SK-N-SH (cell line): ENCODE results near the gene COL23A1. TPM values are rescaled to one million over a fixed set of nuclear protein-coding genes. Genes with fewer than 3 reads are reported as not detected.

Experiments
- CTCF ChIA-PET: fragments of 300-600, 350-600 bp; formaldehyde crosslinking; extraction: SDS; loops from one replicate; lab custom pipeline; 2021; lab: Yijun Ruan, JAX
- POLR2A ChIA-PET: fragments of 350-600 bp; sonication (Branson Sonifier 250); formaldehyde crosslinking; extraction: SDS; loops from one replicate; lab custom pipeline; 2020; ENCODE audit warnings: antibody characterized with exemption, inconsistent platforms; lab: Yijun Ruan, JAX
- DNase-seq: peaks from one replicate; pipeline ENCODE4 v3.0.0; 2012
- H2AFZ ChIP-seq: fragments of 200-600 bp; sonication (generic); 2 replicates; pipeline ENCODE4 v1.8.1; 2016; ENCODE audit warnings: antibody characterized with exemption, mild to moderate bottlenecking, low read depth
- H3F3A ChIP-seq: fragments of 200-600 bp; sonication (generic); replicated peaks from 2 replicates; pipeline ENCODE3; 2016; ENCODE audit warnings: antibody characterized with exemption, mild to moderate bottlenecking; ENCODE audit not compliant: insufficient read depth
- H3K27ac ChIP-seq, 2 experiments: fragments of 200-500 bp in 1 of 2; fragments of 200-600 bp in 1 of 2; sonication (Bioruptor generic) in 1 of 2; sonication (generic), shearing (Covaris generic) in 1 of 2; 2 replicates each; pipeline versions ENCODE4 v1.5.1 to v1.6.1; 2014 to 2016; ENCODE audit warnings: low read depth in 2 of 2, inconsistent platforms in 1 of 2, low read length in 1 of 2, mild to moderate bottlenecking in 1 of 2, mixed read lengths in 1 of 2
- H3K27me3 ChIP-seq: fragments of 200-600 bp; sonication (generic), shearing (Covaris generic); 2 replicates; pipeline ENCODE4 v1.6.1; 2016; ENCODE audit warnings: mixed run types; ENCODE audit not compliant: insufficient read depth
- H3K36me3 ChIP-seq, 2 experiments: fragments of 200-500 bp in 1 of 2; fragments of 200-600 bp in 1 of 2; sonication (Bioruptor generic) in 1 of 2; sonication (generic) in 1 of 2; replicated peaks in 1 of 2; 2 replicates each; pipeline versions ENCODE3 to v1.5.1; 2014 to 2016; ENCODE audit warnings: low read length in 1 of 2, mild to moderate bottlenecking in 1 of 2; ENCODE audit not compliant: insufficient read depth in 2 of 2, control insufficient read depth in 1 of 2
- H3K4me1 ChIP-seq, 2 experiments: fragments of 200-500 bp in 1 of 2; fragments of 200-600 bp in 1 of 2; sonication (Bioruptor generic) in 1 of 2; sonication (generic), shearing (Covaris generic) in 1 of 2; 2 replicates each; pipeline versions ENCODE4 v1.5.1 to v1.6.1; 2014 to 2016; ENCODE audit warnings: low read depth in 1 of 2, low read length in 1 of 2, mixed run types in 1 of 2; ENCODE audit not compliant: insufficient read depth in 2 of 2, control insufficient read depth in 1 of 2
- H3K4me2 ChIP-seq: fragments of 200-600 bp; sonication (generic), shearing (Covaris generic); 2 replicates; pipeline ENCODE4 v1.6.1; 2017; ENCODE audit warnings: mixed run types
- H3K4me3 ChIP-seq, 2 experiments: fragments of 200-500 bp in 1 of 2; fragments of 200-600 bp in 1 of 2; sonication (Bioruptor generic) in 1 of 2; sonication (generic), shearing (Covaris generic) in 1 of 2; 2 replicates each; pipeline versions ENCODE4 v1.5.1 to v1.8.1; 2014 to 2016; ENCODE audit warnings: low read depth in 2 of 2, inconsistent platforms in 1 of 2, low read length in 1 of 2, mild to moderate bottlenecking in 1 of 2, mixed read lengths in 1 of 2, moderate library complexity in 1 of 2
- H3K79me2 ChIP-seq: fragments of 200-600 bp; sonication (generic); 2 replicates; pipeline ENCODE4 v1.8.1; 2017; ENCODE audit warnings: mild to moderate bottlenecking; ENCODE audit not compliant: insufficient read depth
- H3K9ac ChIP-seq: fragments of 200-600 bp; sonication (generic); 2 replicates; pipeline ENCODE4 v1.6.1; 2017; ENCODE audit warnings: mixed run types
- H3K9me2 ChIP-seq: fragments of 200-600 bp; sonication (generic); 2 replicates; pipeline ENCODE4 v1.6.1; 2017; ENCODE audit warnings: mixed run types
- H3K9me3 ChIP-seq: fragments of 200-600 bp; sonication (generic); 2 replicates; pipeline ENCODE4 v1.6.1; 2017; ENCODE audit warnings: mixed run types, mild to moderate bottlenecking, moderate library complexity
- H4K20me1 ChIP-seq: fragments of 200-600 bp; sonication (generic); 2 replicates; pipeline ENCODE4 v1.6.1; 2017; ENCODE audit warnings: mild to moderate bottlenecking, mixed run types; ENCODE audit not compliant: insufficient read depth
- ELF1 ChIP-seq: IDR thresholded peaks from 2 replicates; pipeline ENCODE4 v1.4.0; 2012
- EP300 ChIP-seq, 2 experiments: IDR thresholded peaks; 2 replicates each; pipeline versions ENCODE4 v1.4.0 to v1.6.1; 2012; ENCODE audit warnings: borderline replicate concordance in 1 of 2, low read depth in 1 of 2, low read length in 1 of 2
- EZH2phosphoT487 ChIP-seq: fragments of 200-600 bp; sonication (generic); IDR thresholded peaks from 2 replicates; pipeline ENCODE4 v1.6.1; 2017; ENCODE audit warnings: low read depth, mixed run types, mild to moderate bottlenecking, antibody characterized with exemption, moderate library complexity, borderline replicate concordance
- FOSL2 ChIP-seq: IDR thresholded peaks from 2 replicates; pipeline ENCODE4 v1.4.0; 2012; ENCODE audit warnings: low read depth, mild to moderate bottlenecking, moderate library complexity, borderline replicate concordance
- FOXM1 ChIP-seq: IDR thresholded peaks from 2 replicates; pipeline ENCODE4 v1.4.0; 2012; ENCODE audit warnings: low read depth, mild to moderate bottlenecking
- GABPA ChIP-seq: IDR thresholded peaks from 2 replicates; pipeline ENCODE4 v1.4.0; 2012; ENCODE audit warnings: low read depth, mild to moderate bottlenecking
- JUND ChIP-seq: IDR thresholded peaks from 2 replicates; pipeline ENCODE4 v1.4.0; 2012
- MXI1 ChIP-seq: IDR thresholded peaks from 2 replicates; pipeline ENCODE4 v1.6.1; 2012; ENCODE audit warnings: mild to moderate bottlenecking, low read depth, low read length, improper control_type of control experiment
- NRF1 ChIP-seq: IDR thresholded peaks from 2 replicates; pipeline ENCODE4 v1.6.1; 2012; ENCODE audit warnings: low read depth, mild to moderate bottlenecking, low read length
- POLR2AphosphoS5 ChIP-seq: IDR thresholded peaks from 2 replicates; pipeline ENCODE4 v1.6.1; 2012; ENCODE audit warnings: low read depth, low read length
- RFX5 ChIP-seq: IDR thresholded peaks from 2 replicates; pipeline ENCODE4 v1.6.1; 2012; ENCODE audit warnings: mild to moderate bottlenecking, improper control_type of control experiment, low read length
- RXRA ChIP-seq: IDR thresholded peaks from 2 replicates; pipeline ENCODE4 v1.4.0; 2012; ENCODE audit warnings: low read depth, mild to moderate bottlenecking, borderline replicate concordance
- SMC3 ChIP-seq: IDR thresholded peaks from 2 replicates; pipeline ENCODE4 v1.6.1; 2012; ENCODE audit warnings: low read depth, low read length, improper control_type of control experiment
- YY1 ChIP-seq: IDR thresholded peaks from 2 replicates; pipeline ENCODE4 v1.4.0; 2012; ENCODE audit warnings: low read depth, mild to moderate bottlenecking
- WGBS: methylation state at CpG from one replicate; pipeline ENCODE4 v1.1.6; 2017; ENCODE audit warnings: low lambda C conversion rate; 5-methylcytosine and 5-hydroxymethylcytosine counted together
- polyA plus RNA-seq, 3 experiments: library from polyadenylated mRNA; depleted of rRNA; stranded (reverse); fragments of >200 nt; gene quantifications; 2 replicates each; pipeline ENCODE4 v1.2.3, GENCODE V29; 2012
- TF ChIP-seq, protein P1 (sequence below): fragments of 150-350 bp; IDR thresholded peaks from 2 replicates; pipeline ENCODE4 v1.6.1; 2016; ENCODE audit warnings: mild to moderate bottlenecking, low read depth, low read length
- TF ChIP-seq, protein P2 (sequence below): IDR thresholded peaks from 2 replicates; pipeline ENCODE4 v1.6.1; 2012; ENCODE audit warnings: mild to moderate bottlenecking, low read depth, low read length, moderate library complexity

The COL23A1 gene
- polyA plus RNA-seq, 1 of the 3 experiments (the other 2 are of a cell fraction) = 0.10 TPM

DNA sequence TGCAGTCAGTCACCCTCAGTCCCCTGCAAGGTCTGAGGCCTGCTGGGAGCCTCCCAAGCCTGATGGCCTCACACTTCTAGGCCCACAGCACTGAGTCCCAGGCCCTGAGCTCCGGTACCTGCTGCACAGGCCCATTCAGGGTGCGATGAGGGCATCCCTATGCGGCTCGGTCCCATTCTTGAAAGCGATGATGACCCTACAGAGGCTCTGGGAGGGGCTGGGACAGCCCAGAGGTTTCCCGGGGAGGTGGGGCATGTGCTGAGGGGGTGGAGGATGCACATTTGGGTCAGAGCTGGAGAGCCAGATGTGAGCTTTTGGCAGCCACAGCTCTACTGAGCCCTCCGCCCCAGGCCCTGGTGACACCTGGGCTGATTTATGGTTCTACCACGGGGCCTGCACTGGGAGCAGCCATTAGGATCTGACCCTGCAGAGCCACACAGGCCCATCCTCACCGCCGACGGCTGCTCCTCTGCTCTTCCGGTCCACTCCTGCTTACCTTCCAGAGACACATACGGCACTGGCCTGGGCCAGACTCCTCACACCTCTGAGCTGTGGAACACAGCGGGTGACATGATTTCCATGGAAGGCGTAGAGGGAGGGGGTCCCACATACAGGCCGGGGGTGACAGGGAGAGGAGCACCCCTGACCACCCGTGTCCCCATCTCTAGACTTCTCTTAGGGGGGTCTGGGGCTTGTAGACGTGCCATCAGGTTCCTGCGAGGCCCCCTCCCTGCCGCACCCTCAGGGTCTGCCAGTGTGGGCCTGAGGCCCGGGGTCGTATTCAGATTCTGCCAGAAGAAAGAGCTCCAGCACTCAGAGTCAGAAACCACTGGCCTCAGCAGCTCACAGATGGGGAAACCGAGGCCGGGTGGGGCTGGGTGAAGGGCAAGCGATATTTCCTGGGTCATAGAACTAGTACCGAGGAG is 53.4 kb downstream of the COL23A1 start (continued):
- TF ChIP-seq, protein P1, sequence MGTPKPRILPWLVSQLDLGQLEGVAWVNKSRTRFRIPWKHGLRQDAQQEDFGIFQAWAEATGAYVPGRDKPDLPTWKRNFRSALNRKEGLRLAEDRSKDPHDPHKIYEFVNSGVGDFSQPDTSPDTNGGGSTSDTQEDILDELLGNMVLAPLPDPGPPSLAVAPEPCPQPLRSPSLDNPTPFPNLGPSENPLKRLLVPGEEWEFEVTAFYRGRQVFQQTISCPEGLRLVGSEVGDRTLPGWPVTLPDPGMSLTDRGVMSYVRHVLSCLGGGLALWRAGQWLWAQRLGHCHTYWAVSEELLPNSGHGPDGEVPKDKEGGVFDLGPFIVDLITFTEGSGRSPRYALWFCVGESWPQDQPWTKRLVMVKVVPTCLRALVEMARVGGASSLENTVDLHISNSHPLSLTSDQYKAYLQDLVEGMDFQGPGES = no peak
- TF ChIP-seq GABPA (no peak), NRF1 (no peak), YY1 (no peak), EZH2phosphoT487 (no peak), FOXM1 (no peak), RXRA (no peak), MXI1 (no peak)
- TF ChIP-seq, protein P2, sequence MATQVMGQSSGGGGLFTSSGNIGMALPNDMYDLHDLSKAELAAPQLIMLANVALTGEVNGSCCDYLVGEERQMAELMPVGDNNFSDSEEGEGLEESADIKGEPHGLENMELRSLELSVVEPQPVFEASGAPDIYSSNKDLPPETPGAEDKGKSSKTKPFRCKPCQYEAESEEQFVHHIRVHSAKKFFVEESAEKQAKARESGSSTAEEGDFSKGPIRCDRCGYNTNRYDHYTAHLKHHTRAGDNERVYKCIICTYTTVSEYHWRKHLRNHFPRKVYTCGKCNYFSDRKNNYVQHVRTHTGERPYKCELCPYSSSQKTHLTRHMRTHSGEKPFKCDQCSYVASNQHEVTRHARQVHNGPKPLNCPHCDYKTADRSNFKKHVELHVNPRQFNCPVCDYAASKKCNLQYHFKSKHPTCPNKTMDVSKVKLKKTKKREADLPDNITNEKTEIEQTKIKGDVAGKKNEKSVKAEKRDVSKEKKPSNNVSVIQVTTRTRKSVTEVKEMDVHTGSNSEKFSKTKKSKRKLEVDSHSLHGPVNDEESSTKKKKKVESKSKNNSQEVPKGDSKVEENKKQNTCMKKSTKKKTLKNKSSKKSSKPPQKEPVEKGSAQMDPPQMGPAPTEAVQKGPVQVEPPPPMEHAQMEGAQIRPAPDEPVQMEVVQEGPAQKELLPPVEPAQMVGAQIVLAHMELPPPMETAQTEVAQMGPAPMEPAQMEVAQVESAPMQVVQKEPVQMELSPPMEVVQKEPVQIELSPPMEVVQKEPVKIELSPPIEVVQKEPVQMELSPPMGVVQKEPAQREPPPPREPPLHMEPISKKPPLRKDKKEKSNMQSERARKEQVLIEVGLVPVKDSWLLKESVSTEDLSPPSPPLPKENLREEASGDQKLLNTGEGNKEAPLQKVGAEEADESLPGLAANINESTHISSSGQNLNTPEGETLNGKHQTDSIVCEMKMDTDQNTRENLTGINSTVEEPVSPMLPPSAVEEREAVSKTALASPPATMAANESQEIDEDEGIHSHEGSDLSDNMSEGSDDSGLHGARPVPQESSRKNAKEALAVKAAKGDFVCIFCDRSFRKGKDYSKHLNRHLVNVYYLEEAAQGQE = no peak

DNA sequence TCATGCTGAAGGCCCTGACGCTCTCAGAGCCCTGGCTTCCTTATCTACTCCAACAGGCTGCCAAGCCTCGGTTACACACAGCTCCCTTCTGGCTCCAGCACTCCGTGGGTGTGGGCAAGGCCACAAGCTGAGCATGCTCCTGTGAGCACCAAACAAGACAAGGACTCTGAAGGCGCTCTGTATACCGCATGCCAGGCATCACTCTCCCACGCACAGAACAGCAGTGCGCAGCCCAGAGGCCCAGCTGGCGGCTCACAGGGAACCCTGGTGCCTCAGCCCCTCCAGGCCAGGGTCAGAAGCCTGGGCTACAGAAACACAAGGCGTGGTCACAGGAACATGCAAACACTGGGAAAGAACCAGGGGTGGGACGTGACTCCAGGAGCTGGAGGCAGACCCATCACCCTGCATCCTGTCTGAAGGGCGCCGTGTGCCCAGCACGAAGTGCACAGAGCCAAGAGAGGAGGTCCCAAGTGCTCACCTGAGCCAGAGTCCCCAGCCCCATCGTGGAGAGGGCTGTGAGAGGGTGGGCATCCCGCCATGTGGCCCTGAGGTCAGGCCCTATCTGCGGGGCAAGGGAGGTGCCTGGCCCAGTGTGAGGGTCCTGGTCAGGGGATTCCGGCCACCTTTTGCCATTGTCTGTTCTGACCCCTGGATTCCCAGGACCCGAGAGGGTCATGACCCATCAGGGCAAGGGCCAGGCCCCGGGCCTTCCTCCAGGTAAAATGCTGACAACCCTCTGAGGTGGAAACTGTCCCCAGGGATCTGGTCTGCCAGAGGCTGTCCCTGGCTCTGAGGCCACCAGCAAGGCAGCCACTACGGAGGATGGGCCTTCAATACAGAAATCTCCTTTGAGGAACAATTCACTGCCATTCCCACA is 54.7 kb downstream of the COL23A1 start:
- no peak for DNase-seq
- H3K36me3 ChIP-seq = no peaks in the 10 kb centered on the region
- H3F3A ChIP-seq = no peaks in the 10 kb centered on the region
- no peaks in the 10 kb centered on the region; the same call in 1 of the 2 replicates for H3K9me3 ChIP-seq
- H3K27me3 ChIP-seq = no peaks in the 10 kb centered on the region
- CTCF ChIA-PET = interaction anchor here (1.0 to 1.9 kb wide), 4 partner anchors 9 to 16 kb away, joined by 3 to 7 read pairs (median 4); no protein-coding TSS in a partner anchor
- WGBS = 49% methylated on average over 9 of the region's 20 CpGs
- H3K4me2 ChIP-seq = no peak overlapping the region
- POLR2A ChIA-PET = no interaction called here
- no peak overlapping the region for H3K4me3 ChIP-seq
- no peaks in the 10 kb centered on the region for H4K20me1 ChIP-seq
- no peak overlapping the region for H3K9ac ChIP-seq
- H3K27ac ChIP-seq = peak overlapping the region in 1 of 2 experiments; percentile 43; a peak in 1 of 4 replicates
- peaks cover 0 to 46% of the 10 kb centered on the region in 2 experiments; a peak in 1 of 4 replicates for H3K4me1 ChIP-seq
- no peaks in the 10 kb centered on the region for H3K9me2 ChIP-seq
- H3K79me2 ChIP-seq = no peaks in the 10 kb centered on the region
- H2AFZ ChIP-seq = no peak overlapping the region
- no peak for TF ChIP-seq RFX5
- TF ChIP-seq, protein P2 = no peak
- no peak for TF ChIP-seq YY1
- no peak for TF ChIP-seq SMC3
- no peak for TF ChIP-seq ELF1
- TF ChIP-seq, protein P1 = no peak
- no peak for TF ChIP-seq JUND
- no peak for TF ChIP-seq GABPA
- no peak for TF ChIP-seq FOSL2
- TF ChIP-seq EP300 (IDR thresholded peaks at IDR 0.05; ENCODE audit: borderline replicate concordance in 1 of 2, low read depth in 1 of 2, low read length in 1 of 2) = no peak
- TF ChIP-seq POLR2AphosphoS5 = no peak
